Omental fat pad (tissue), 4 donors: ENCODE data around the gene TPPP3. TPM values are rescaled to one million over a fixed set of nuclear protein-coding genes. Genes with fewer than 3 reads are reported as not detected.

Experiments
- ATAC-seq: fragments of 150-250 bp; one replicate; pipeline ENCODE4 v1.9.1; 2016; ENCODE audit warnings: mild to moderate bottlenecking, moderate library complexity; ENCODE audit not compliant: low FRiP score
- DNase-seq: peaks from one replicate; pipeline ENCODE4 v3.0.0-alpha.2; 2019; ENCODE audit warnings: low spot score
- CTCF ChIP-seq, 3 donors: fragments of 450-650 bp; IDR thresholded peaks; one replicate each; pipeline ENCODE4 v1.5.1; 2016 to 2017; ENCODE audit warnings: antibody characterized with exemption in 3 of 3, mild to moderate bottlenecking in 3 of 3, moderate library complexity in 2 of 3
- small RNA-seq: library from RNA; depleted of rRNA; stranded (forward); fragments of <200 nt; gene quantifications from one replicate; pipeline ENCODE3, GENCODE V24; 2016
- total RNA-seq, 4 donors: library from RNA; depleted of rRNA; stranded (reverse); fragments of >200 nt; gene quantifications; one replicate each; pipeline ENCODE4 v1.1.0, GENCODE V29; 2016

TPPP3 gene
- total RNA-seq, 4 donors from 2014 or later = 1.0 to 24.9 (median 8.9) TPM

DNA sequence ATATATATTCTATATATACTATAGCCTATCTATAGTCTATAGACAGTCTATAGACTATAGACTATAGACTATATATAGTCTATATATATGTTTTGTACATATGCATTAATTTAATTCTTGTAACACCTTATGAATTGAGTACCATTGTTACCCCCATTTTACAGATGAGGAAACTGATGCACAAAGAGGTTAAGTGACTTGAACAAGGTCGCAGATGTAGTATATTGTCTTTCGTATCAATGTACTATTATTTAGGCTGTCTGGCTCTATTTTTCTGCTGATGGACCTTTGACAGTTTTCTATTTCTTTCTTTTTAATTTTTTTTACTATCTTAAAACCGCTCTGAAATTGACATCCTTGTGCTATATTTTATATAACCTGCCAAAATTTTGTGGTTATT is 52.0 kb downstream of the TPPP3 start:
- DNase-seq = no peak
- ATAC-seq = no peak
- TF ChIP-seq CTCF (IDR thresholded peaks at IDR 0.05) = no peak

Small RNA genes lying within 50 kb of the gene (small RNA-seq; reads per million reads assigned to genes)
- gene RNU1-123P = not detected

Other genes with a start within 250 kb of the TPPP3 start
- 10 to 100 TPM in 3 of 4 donors, 1 to 10 TPM in 1; 6.8 to 19.2 (median 14.9) TPM for gene B3GNT9, start 242.5 kb downstream of the TPPP3 start, total RNA-seq
- 10 to 100 TPM; 25.3 to 32.5 (median 28.9) TPM for gene TRADD, start 233.6 kb downstream of the TPPP3 start, total RNA-seq
- 10 to 100 TPM; 12.8 to 24.7 (median 15.9) TPM for gene FBXL8, start 233.5 kb downstream of the TPPP3 start, total RNA-seq
- gene HSF4, start 228.8 kb downstream of the TPPP3 start, total RNA-seq = 10 to 100 TPM; 21.2 to 77.2 (median 35.8) TPM
- gene NOL3, start 223.0 kb downstream of the TPPP3 start, total RNA-seq = 10 to 100 TPM; 17.1 to 60.4 (median 41.3) TPM
- gene MATCAP1, start 209.5 kb downstream of the TPPP3 start, total RNA-seq = 10 to 100 TPM; 12.6 to 53.4 (median 17.2) TPM
- 10 to 100 TPM in 1 of 4 donors, 1 to 10 TPM in 3; 2.3 to 28.8 (median 3.4) TPM for gene EXOC3L1, start 203.4 kb downstream of the TPPP3 start, total RNA-seq
- 100 to 1,000 TPM in 2 of 4 donors, 10 to 100 TPM in 2; 84.9 to 156 (median 107) TPM for gene E2F4, start 201.3 kb downstream of the TPPP3 start, total RNA-seq
- gene ELMO3, start 194.4 kb downstream of the TPPP3 start, total RNA-seq = 1 to 10 TPM; 1.9 to 4.2 (median 3.1) TPM
- gene TMEM208, start 166.4 kb downstream of the TPPP3 start, total RNA-seq = 10 to 100 TPM; 33.0 to 45.4 (median 40.8) TPM
- gene FHOD1, start 146.0 kb downstream of the TPPP3 start, total RNA-seq = 10 to 100 TPM; 15.1 to 53.3 (median 32.5) TPM
- gene SLC9A5, start 144.5 kb downstream of the TPPP3 start, total RNA-seq = 1 to 10 TPM in 1 of 4 donors, under 1 TPM in 3; 0.37 to 1.2 (median 0.72) TPM
- 10 to 100 TPM in 3 of 4 donors, 1 to 10 TPM in 1; 5.8 to 19.9 (median 12.4) TPM for gene PLEKHG4, start 114.0 kb downstream of the TPPP3 start, total RNA-seq
- under 1 TPM in 2 of 4 donors, not detected in 2; 0.24 to 0.93 TPM for gene KCTD19, start 66.8 kb downstream of the TPPP3 start, total RNA-seq
- 1 to 10 TPM in 2 of 4 donors, under 1 TPM in 1, not detected in 1; 0.84 to 2.8 (median 1.0) TPM for gene LRRC36, start 66.7 kb downstream of the TPPP3 start, total RNA-seq
- gene ZDHHC1, start 23.0 kb upstream of the TPPP3 start, total RNA-seq = 10 to 100 TPM in 2 of 4 donors, 1 to 10 TPM in 2; 8.0 to 14.2 (median 11.4) TPM
- gene HSD11B2, start 37.6 kb upstream of the TPPP3 start, total RNA-seq = 1 to 10 TPM in 3 of 4 donors, not detected in 1; 1.7 to 2.7 (median 2.0) TPM
- gene ATP6V0D1, start 87.7 kb upstream of the TPPP3 start, total RNA-seq = 100 to 1,000 TPM in 3 of 4 donors, 10 to 100 TPM in 1; 67.8 to 154 (median 124) TPM
- gene AGRP, start 90.0 kb upstream of the TPPP3 start, total RNA-seq = not detected
- 10 to 100 TPM; 27.4 to 91.1 (median 64.8) TPM for gene RIPOR1, start 135.3 kb upstream of the TPPP3 start, total RNA-seq
- gene CTCF, start 169.0 kb upstream of the TPPP3 start, total RNA-seq = 10 to 100 TPM; 24.2 to 42.9 (median 28.2) TPM